PC-9 (cell line): ENCODE results near the gene DGKE. TPM values are rescaled to one million over a fixed set of nuclear protein-coding genes. Genes with fewer than 3 reads are reported as not detected.

Experiments used
- BruUV-seq: library from RNA; stranded (reverse); fragments of 400-500 nt; replicated peaks from 2 replicates; lab custom pipeline; 2021; lab: Mats Ljungman, UMichigan
- CTCF ChIA-PET: fragments of 300-600 bp; sonication (Branson Sonifier 250); formaldehyde crosslinking; loops from one replicate; lab custom pipeline; 2022; ENCODE audit warnings: antibody characterized with exemption; lab: Charles Lee
- POLR2A ChIA-PET: fragments of 300-600 bp; sonication (Branson Sonifier 250); formaldehyde crosslinking; loops from one replicate; lab custom pipeline; 2022; ENCODE audit warnings: antibody characterized with exemption; ENCODE audit not compliant: unreplicated experiment; lab: Charles Lee
- DNase-seq, 2 experiments: peaks; one replicate each; pipeline versions ENCODE4 v3.0.0 to v3.0.0-alpha.2; 2015 to 2022; ENCODE audit warnings: mixed read lengths in 1 of 2
- H2AFZ ChIP-seq: fragments of 200-600 bp; sonication (generic); 2 replicates; pipeline ENCODE4 v1.8.1; 2017; ENCODE audit warnings: antibody characterized with exemption
- H3F3A ChIP-seq: fragments of 200-600 bp; sonication (generic); 2 replicates; pipeline ENCODE4 v1.8.1; 2017; ENCODE audit warnings: antibody characterized with exemption, mild to moderate bottlenecking, low read depth; ENCODE audit not compliant: insufficient read depth
- H3K27ac ChIP-seq: fragments of 200-600 bp; sonication (generic); 2 replicates; pipeline ENCODE4 v1.6.1; 2016; ENCODE audit warnings: mixed run types
- H3K27me3 ChIP-seq: fragments of 200-600 bp; sonication (generic); 2 replicates; pipeline ENCODE4 v1.6.1; 2016; ENCODE audit warnings: low read depth, mixed run types; ENCODE audit not compliant: insufficient read depth
- H3K36me3 ChIP-seq: fragments of 200-600 bp; sonication (generic); 2 replicates; pipeline ENCODE4 v1.6.1; 2016; ENCODE audit warnings: low read depth, mixed run types
- H3K4me1 ChIP-seq: fragments of 200-600 bp; sonication (generic); replicated peaks from 2 replicates; pipeline ENCODE4 v1.6.1; 2016; ENCODE audit warnings: mixed run types; ENCODE audit not compliant: insufficient read depth
- H3K4me2 ChIP-seq: fragments of 200-600 bp; sonication (generic); 2 replicates; pipeline ENCODE4 v1.6.1; 2017; ENCODE audit warnings: mixed run types
- H3K4me3 ChIP-seq: fragments of 200-600 bp; sonication (generic); 2 replicates; pipeline ENCODE4 v1.6.1; 2016; ENCODE audit warnings: mixed run types
- H3K79me2 ChIP-seq: fragments of 200-600 bp; sonication (generic); 2 replicates; pipeline ENCODE4 v1.6.1; 2017; ENCODE audit warnings: low read depth, mixed run types
- H3K9me2 ChIP-seq: fragments of 200-600 bp; sonication (generic); 2 replicates; pipeline ENCODE4 v1.8.1; 2017; ENCODE audit warnings: mild to moderate bottlenecking; ENCODE audit not compliant: insufficient read depth
- H3K9me3 ChIP-seq: fragments of 200-600 bp; sonication (generic); 2 replicates; pipeline ENCODE4 v1.8.1; 2016; ENCODE audit warnings: low read depth; ENCODE audit not compliant: insufficient read depth
- H4K20me1 ChIP-seq: fragments of 200-600 bp; sonication (generic); 2 replicates; pipeline ENCODE4 v1.8.1; 2017; ENCODE audit not compliant: insufficient read depth
- EZH2 ChIP-seq: fragments of 200-600 bp; sonication (generic); IDR thresholded peaks from 2 replicates; pipeline ENCODE4 v1.8.0; 2017; ENCODE audit warnings: antibody characterized with exemption, low read depth
- intact Hi-C: fragments of 100-400 bp; cut with micrococcal nuclease; formaldehyde crosslinking; loops from one replicate; pipeline ENCODE4 v1.10.0; 2022; ENCODE audit not compliant: unreplicated experiment
- total RNA-seq: library from RNA; stranded (reverse); gene quantifications from 2 replicates; pipeline ENCODE4 v1.2.3, GENCODE V29; 2021
- TF ChIP-seq, protein P1 (sequence below): fragments of 200-600 bp; sonication (generic); conservative IDR thresholded peaks from 2 replicates; pipeline ENCODE4 v1.6.1; 2017; ENCODE audit warnings: mixed run types, antibody characterized with exemption, mild to moderate bottlenecking, moderate library complexity

The DGKE gene
- total RNA-seq, 1 experiment from 2014 or later: 11.0 TPM

DNA sequence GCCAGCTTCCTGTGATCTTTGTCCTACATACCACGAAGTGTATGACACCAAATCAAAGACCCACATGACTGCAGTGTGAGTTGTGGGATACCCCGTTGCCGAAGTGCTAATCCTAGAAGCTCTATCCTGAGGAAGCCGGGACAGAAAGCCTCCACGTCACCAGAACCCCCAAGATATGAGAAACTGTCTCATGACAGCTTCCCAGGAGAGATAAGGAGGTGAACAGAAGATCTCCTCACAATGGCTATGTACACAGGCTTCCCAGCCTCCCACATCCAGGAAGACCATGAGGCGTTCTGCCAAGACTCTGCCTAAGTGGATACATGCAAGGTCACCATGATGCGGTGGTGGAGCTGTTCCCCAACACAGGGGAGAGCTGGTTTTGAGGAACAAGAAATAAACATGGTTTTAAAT lies 42.8 kb downstream of the DGKE start:
- H2AFZ ChIP-seq: no peak overlapping the region
- TF ChIP-seq EZH2: no peak
- TF ChIP-seq, protein P1, sequence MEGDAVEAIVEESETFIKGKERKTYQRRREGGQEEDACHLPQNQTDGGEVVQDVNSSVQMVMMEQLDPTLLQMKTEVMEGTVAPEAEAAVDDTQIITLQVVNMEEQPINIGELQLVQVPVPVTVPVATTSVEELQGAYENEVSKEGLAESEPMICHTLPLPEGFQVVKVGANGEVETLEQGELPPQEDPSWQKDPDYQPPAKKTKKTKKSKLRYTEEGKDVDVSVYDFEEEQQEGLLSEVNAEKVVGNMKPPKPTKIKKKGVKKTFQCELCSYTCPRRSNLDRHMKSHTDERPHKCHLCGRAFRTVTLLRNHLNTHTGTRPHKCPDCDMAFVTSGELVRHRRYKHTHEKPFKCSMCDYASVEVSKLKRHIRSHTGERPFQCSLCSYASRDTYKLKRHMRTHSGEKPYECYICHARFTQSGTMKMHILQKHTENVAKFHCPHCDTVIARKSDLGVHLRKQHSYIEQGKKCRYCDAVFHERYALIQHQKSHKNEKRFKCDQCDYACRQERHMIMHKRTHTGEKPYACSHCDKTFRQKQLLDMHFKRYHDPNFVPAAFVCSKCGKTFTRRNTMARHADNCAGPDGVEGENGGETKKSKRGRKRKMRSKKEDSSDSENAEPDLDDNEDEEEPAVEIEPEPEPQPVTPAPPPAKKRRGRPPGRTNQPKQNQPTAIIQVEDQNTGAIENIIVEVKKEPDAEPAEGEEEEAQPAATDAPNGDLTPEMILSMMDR: no peak

DNA sequence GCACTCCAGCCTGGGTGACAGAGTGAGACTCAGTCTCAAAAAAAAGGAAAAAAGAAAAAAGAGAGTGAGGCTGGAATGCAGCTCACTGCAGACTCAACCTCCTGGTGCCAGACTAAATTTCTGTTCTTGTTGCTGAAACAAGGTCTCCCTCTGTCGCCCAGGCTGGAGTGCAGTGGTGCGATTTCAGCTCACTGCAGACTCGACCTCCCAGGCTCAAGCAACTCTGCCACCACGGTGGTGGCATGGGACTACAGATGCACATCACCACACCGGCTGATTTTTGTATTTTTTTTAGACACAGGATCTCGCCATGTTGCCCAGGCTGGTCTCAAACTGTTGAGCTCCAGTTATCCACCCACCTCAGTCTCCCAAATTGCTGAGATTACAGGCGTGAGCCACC lies 45.3 kb downstream of the DGKE start:
- Histone ChIP-seq H4K20me1 (no peaks in the 10 kb centered on the region), H3K9me2 (no peaks in the 10 kb centered on the region), H3K27ac (no peak overlapping the region), H3K36me3 (no peaks in the 10 kb centered on the region), H3K4me3 (no peak overlapping the region), H3K27me3 (no peaks in the 10 kb centered on the region), H3K79me2 (no peaks in the 10 kb centered on the region), H3F3A (peaks cover 4% of the 10 kb centered on the region; the same call in 1 of the 2 replicates), H3K4me2 (no peak overlapping the region), H2AFZ (no peak overlapping the region), H3K4me1 (no peaks in the 10 kb centered on the region), H3K9me3 (no peaks in the 10 kb centered on the region)
- ChIA-PET CTCF (no interaction called here), POLR2A (interaction anchor here (0.6 kb wide), 1 partner anchor 22 kb away, joined by 4 read pairs; no protein-coding TSS in a partner anchor)
- no peak for TF ChIP-seq EZH2
- TF ChIP-seq, protein P1: no peak
- no TSS peak for BruUV-seq
- DNase-seq: no peak
- intact Hi-C loops: no loop called here

More for the DNA sequence above, 42.8 kb downstream of the DGKE start:
- no peak overlapping the region for H3K4me2 ChIP-seq
- no TSS peak for BruUV-seq
- POLR2A ChIA-PET: no interaction called here
- H3F3A ChIP-seq: peaks cover under 1% of the 10 kb centered on the region; the same call in 1 of the 2 replicates
- no peaks in the 10 kb centered on the region for H3K79me2 ChIP-seq
- intact Hi-C loops: no loop called here
- no peaks in the 10 kb centered on the region for H3K9me3 ChIP-seq
- H3K27me3 ChIP-seq: no peaks in the 10 kb centered on the region
- no peaks in the 10 kb centered on the region for H3K9me2 ChIP-seq
- no peak overlapping the region for H3K27ac ChIP-seq
- no peaks in the 10 kb centered on the region for H4K20me1 ChIP-seq
- H3K36me3 ChIP-seq: no peaks in the 10 kb centered on the region
- CTCF ChIA-PET: no interaction called here
- no peak overlapping the region for H3K4me3 ChIP-seq
- no peaks in the 10 kb centered on the region for H3K4me1 ChIP-seq
- DNase-seq: no peak

DNA sequence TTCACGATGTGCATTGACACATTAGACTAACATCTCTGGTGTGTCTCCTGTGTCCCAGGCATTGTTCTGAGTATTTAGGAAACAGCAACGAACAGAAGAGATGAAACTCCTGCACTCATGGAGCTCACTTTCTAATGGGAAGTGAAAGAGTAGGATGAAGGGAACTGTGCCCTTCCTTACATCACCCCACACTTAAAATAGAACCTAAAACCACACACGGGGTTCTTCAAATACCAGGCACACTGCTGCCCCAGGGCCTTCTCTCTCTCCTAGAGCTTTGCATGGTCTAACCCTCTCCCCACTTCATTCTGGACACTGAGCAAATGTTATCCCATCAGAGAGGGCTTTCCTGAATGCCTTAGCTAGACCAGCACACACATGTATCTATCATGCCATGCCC lies 46.2 kb downstream of the DGKE start:
- no peak for DNase-seq
- H3K9me3 ChIP-seq: no peaks in the 10 kb centered on the region
- peaks cover 9% of the 10 kb centered on the region; the same call in 1 of the 2 replicates for H3F3A ChIP-seq
- intact Hi-C loops: no loop called here
- H3K9me2 ChIP-seq: no peaks in the 10 kb centered on the region
- H3K27ac ChIP-seq: no peak overlapping the region
- H3K4me2 ChIP-seq: no peak overlapping the region
- no peaks in the 10 kb centered on the region for H3K4me1 ChIP-seq
- no peaks in the 10 kb centered on the region for H4K20me1 ChIP-seq
- H2AFZ ChIP-seq: no peak overlapping the region
- H3K79me2 ChIP-seq: no peaks in the 10 kb centered on the region
- TF ChIP-seq, protein P1: no peak
- TF ChIP-seq EZH2: no peak
- BruUV-seq: no TSS peak
- ChIA-PET CTCF (no interaction called here), POLR2A (no interaction called here)
- H3K4me3 ChIP-seq: no peak overlapping the region
- no peaks in the 10 kb centered on the region for H3K36me3 ChIP-seq
- H3K27me3 ChIP-seq: no peaks in the 10 kb centered on the region
